Left lung (tissue), 10 donors: ENCODE results near the gene PRR27. TPM values are rescaled to one million over a fixed set of nuclear protein-coding genes. Genes with fewer than 3 reads are reported as not detected.

ENCODE experiments used
- ATAC-seq: fragments of 200-7000 bp; cut with Tn5 transposase; one replicate; pipeline ENCODE4 v1.9.1; 2020; ENCODE audit warnings: moderate library complexity
- DNase-seq, 4 donors: peaks; one replicate each; pipeline ENCODE4 v3.0.0-alpha.2; 2013 to 2020
- H3K27ac ChIP-seq, 2 donors: fragments of 200-600 bp; sonication (generic) in 1 of 2; one replicate each; pipeline versions ENCODE4 v1.5.0 to v1.8.0; 2020 to 2021
- H3K27me3 ChIP-seq, 2 donors: fragments of 200-600 bp; sonication (generic) in 1 of 2; one replicate each; pipeline versions ENCODE4 v1.5.0 to v1.8.0; 2020 to 2021
- H3K36me3 ChIP-seq, 2 donors: fragments of 200-600 bp; sonication (generic) in 1 of 2; one replicate each; pipeline versions ENCODE4 v1.5.0 to v1.8.0; 2020 to 2021
- H3K4me1 ChIP-seq, 2 donors: fragments of 200-600 bp; one replicate each; pipeline ENCODE4 v1.8.0; 2021
- H3K4me3 ChIP-seq, 2 donors: fragments of 200-600 bp; sonication (generic) in 1 of 2; one replicate each; pipeline versions ENCODE4 v1.5.0 to v1.8.0; 2020 to 2021; ENCODE audit warnings: mild to moderate bottlenecking in 1 of 2
- H3K9me3 ChIP-seq, 2 donors: fragments of 200-600 bp; sonication (generic) in 1 of 2; one replicate each; pipeline versions ENCODE4 v1.5.0 to v1.8.0; 2020 to 2021
- intact Hi-C, 2 donors: fragments of 100-400 bp; cut with DNase I; formaldehyde crosslinking; loops; one replicate each; pipeline versions ENCODE4 v1.11.2 to v1.14.2; 2022
- polyA plus RNA-seq, 6 donors: library from polyadenylated mRNA; unstranded; fragments of 120-200 nt; gene quantifications; one replicate each; pipeline ENCODE4 v1.2.1, GENCODE V29; 2013; ENCODE audit not compliant: insufficient read length in 6 of 6
- total RNA-seq, 2 donors: library from RNA; stranded (reverse); fragmentation: NEBNext Ultra II Directional; extraction: Animal tissue kit (Norgen Biotek cat#: 25700); gene quantifications; one replicate each; pipeline ENCODE4 v1.2.1, GENCODE V29; 2021
- TF ChIP-seq, protein P1 (sequence below), 2 donors: fragments of 200-600 bp; sonication (generic) in 1 of 2; IDR thresholded peaks; one replicate each; pipeline versions ENCODE4 v1.5.0 to v1.8.0; 2021; ENCODE audit warnings: antibody characterized with exemption in 2 of 2
- donor health status: DM: no; HTN: yes; CAD: no.
- donor health status: DM: no; HTN: no; CAD: no.

The PRR27 gene
- total and polyA plus RNA-seq, 8 donors = 0.03 to 0.18 (median 0.12) TPM; not detected in 2

- H3K4me3 ChIP-seq = no peak overlapping the region
- no peaks in the 10 kb centered on the region for H3K4me1 ChIP-seq
- no peak overlapping the region for H3K27ac ChIP-seq
- TF ChIP-seq, protein P1, sequence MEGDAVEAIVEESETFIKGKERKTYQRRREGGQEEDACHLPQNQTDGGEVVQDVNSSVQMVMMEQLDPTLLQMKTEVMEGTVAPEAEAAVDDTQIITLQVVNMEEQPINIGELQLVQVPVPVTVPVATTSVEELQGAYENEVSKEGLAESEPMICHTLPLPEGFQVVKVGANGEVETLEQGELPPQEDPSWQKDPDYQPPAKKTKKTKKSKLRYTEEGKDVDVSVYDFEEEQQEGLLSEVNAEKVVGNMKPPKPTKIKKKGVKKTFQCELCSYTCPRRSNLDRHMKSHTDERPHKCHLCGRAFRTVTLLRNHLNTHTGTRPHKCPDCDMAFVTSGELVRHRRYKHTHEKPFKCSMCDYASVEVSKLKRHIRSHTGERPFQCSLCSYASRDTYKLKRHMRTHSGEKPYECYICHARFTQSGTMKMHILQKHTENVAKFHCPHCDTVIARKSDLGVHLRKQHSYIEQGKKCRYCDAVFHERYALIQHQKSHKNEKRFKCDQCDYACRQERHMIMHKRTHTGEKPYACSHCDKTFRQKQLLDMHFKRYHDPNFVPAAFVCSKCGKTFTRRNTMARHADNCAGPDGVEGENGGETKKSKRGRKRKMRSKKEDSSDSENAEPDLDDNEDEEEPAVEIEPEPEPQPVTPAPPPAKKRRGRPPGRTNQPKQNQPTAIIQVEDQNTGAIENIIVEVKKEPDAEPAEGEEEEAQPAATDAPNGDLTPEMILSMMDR (IDR thresholded peaks at IDR 0.05) = no peak
- H3K36me3 ChIP-seq = no peaks in the 10 kb centered on the region
- intact Hi-C loops = no loop called here
- H3K9me3 ChIP-seq = no peaks in the 10 kb centered on the region
- ATAC-seq (no peak), DNase-seq (no peak)
- H3K27me3 ChIP-seq = no peaks in the 10 kb centered on the region
These were observed 23.1 kb downstream of the PRR27 start for GRCh38 chr4:70177090-70177489.

DNA sequence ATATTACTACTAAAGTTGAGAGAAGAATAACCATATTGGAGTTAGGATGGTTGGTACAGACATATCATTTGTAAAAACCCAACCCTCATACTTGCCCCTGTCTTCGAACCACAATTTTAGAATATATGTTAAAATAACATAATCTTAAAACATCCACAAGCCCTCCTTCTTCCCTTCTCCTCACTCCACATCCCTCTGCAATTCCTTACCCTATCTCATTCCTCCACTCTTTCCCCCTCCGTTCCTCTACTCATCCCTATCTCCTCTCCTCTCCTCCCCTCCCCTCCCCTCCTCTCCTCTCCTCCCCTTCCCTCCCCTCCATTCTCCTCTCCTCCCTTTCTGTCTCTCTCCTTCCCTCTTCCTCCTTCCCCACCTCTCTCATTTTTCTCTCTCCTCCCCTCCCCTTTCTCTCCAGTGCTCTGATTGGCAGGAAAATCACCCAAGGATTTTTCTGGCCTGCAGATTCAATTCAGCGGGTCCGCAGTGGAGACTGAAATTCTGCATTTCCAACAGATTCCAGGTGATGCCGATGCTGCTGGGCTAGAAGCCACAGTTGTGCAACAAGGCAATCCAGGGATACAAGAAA, 24.1 kb downstream of the PRR27 start:
- no peak overlapping the region for H3K27ac ChIP-seq
- TF ChIP-seq, protein P1 (IDR thresholded peaks at IDR 0.05) = no peak
- intact Hi-C loops = no loop called here
- no peaks in the 10 kb centered on the region for H3K36me3 ChIP-seq
- no peaks in the 10 kb centered on the region for H3K9me3 ChIP-seq
- no peak for ATAC-seq
- no peaks in the 10 kb centered on the region for H3K4me1 ChIP-seq
- H3K4me3 ChIP-seq = no peak overlapping the region
- H3K27me3 ChIP-seq = no peaks in the 10 kb centered on the region
- peak in 1 of 4 donors; percentile 6 for DNase-seq

GRCh38 chr4:70179811-70180210, 25.8 kb downstream of the PRR27 start:
- ATAC-seq (no peak), DNase-seq (no peak)
- intact Hi-C loops = no loop called here
- H3K4me1 ChIP-seq = no peaks in the 10 kb centered on the region
- no peaks in the 10 kb centered on the region for H3K36me3 ChIP-seq
- TF ChIP-seq, protein P1 (IDR thresholded peaks at IDR 0.05) = no peak
- H3K27ac ChIP-seq = no peak overlapping the region
- no peaks in the 10 kb centered on the region for H3K27me3 ChIP-seq
- no peak overlapping the region for H3K4me3 ChIP-seq
- H3K9me3 ChIP-seq = no peaks in the 10 kb centered on the region

- H3K36me3 ChIP-seq = no peaks in the 10 kb centered on the region
- no peak for ATAC-seq
- no peaks in the 10 kb centered on the region for H3K4me1 ChIP-seq
- no peak for DNase-seq
- no peak overlapping the region for H3K4me3 ChIP-seq
- intact Hi-C loops = no loop called here
- no peaks in the 10 kb centered on the region for H3K9me3 ChIP-seq
- TF ChIP-seq, protein P1 (IDR thresholded peaks at IDR 0.05) = no peak
- H3K27ac ChIP-seq = no peak overlapping the region
- H3K27me3 ChIP-seq = no peaks in the 10 kb centered on the region
These were observed 27.8 kb downstream of the PRR27 start for GRCh38 chr4:70181864-70182263.

DNA sequence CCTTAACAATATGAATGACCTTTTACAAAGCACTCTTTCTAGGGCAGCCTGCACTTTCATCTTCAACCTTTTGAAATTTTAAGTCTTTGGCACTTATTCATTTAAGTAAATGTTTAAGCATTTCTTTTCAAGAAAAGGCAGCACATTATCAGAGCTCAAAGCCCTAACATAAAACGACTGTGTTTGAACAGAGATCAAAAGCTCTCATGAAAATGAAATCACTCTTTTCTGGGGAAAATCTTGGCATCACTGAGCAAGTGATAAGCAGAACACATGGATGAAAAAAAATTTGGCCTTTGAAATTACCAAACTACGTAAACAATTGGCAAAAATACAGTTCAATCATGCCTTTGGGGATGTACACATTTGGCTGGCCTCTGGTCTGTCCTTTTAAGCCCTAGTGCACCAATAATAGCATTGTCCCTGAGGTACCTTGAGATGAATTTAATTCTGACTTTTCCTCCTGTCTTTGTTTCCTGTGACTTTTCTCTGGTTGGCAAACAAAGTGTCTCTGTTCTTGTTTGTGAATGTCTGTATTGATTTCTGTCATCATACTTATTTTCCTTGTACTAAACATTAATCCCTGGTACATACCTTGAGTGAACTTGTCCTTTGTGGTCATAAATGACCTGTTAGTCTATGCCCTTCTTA, 28.6 kb downstream of the PRR27 start:
- H3K36me3 ChIP-seq = no peaks in the 10 kb centered on the region
- intact Hi-C loops = no loop called here
- H3K4me1 ChIP-seq = no peaks in the 10 kb centered on the region
- DNase-seq = peak in 2 of 4 donors; percentile 50 to 54
- no peak for ATAC-seq
- no peak overlapping the region for H3K27ac ChIP-seq
- H3K9me3 ChIP-seq = no peaks in the 10 kb centered on the region
- no peak overlapping the region for H3K4me3 ChIP-seq
- no peaks in the 10 kb centered on the region for H3K27me3 ChIP-seq
- TF ChIP-seq, protein P1 (IDR thresholded peaks at IDR 0.05) = no peak
